Colonic mucosa (tissue), 4 donors: ENCODE measurements around the gene DIAPH3. TPM values are rescaled to one million over a fixed set of nuclear protein-coding genes. Genes with fewer than 3 reads are reported as not detected.
A peak's percentile ranks its signal among the peaks of the same experiment; 100 is the strongest.

Experiments used
- DNase-seq: peaks from one replicate; pipeline ENCODE4 v3.0.0-alpha.2; 2020
- H3K27ac ChIP-seq: fragments of 200-600 bp; one replicate; pipeline ENCODE4 v1.8.0; 2021
- H3K27me3 ChIP-seq: fragments of 200-600 bp; one replicate; pipeline ENCODE4 v1.8.0; 2021
- H3K36me3 ChIP-seq: fragments of 200-600 bp; one replicate; pipeline ENCODE4 v1.8.0; 2021
- H3K4me1 ChIP-seq: fragments of 200-600 bp; one replicate; pipeline ENCODE4 v1.8.0; 2021; ENCODE audit warnings: mild to moderate bottlenecking
- H3K4me3 ChIP-seq: fragments of 200-600 bp; one replicate; pipeline ENCODE4 v1.8.0; 2021
- H3K9ac ChIP-seq, 2 donors: one replicate each; pipeline ENCODE4 v1.7.0; 2013; ENCODE audit warnings: control low read depth in 2 of 2, low read depth in 2 of 2, low read length in 2 of 2
- H3K9me3 ChIP-seq: fragments of 200-600 bp; one replicate; pipeline ENCODE4 v1.8.0; 2021
- intact Hi-C: fragments of 100-400 bp; cut with DNase I; formaldehyde crosslinking; loops from one replicate; pipeline ENCODE4 v1.14.1; 2022
- total RNA-seq, 2 donors: library from RNA; stranded (reverse); fragmentation: NEBNext Ultra II Directional in 1 of 2; extraction: Animal tissue kit (Norgen Biotek cat#: 25700) in 1 of 2; gene quantifications; one replicate each; pipeline ENCODE4 v1.2.1, GENCODE V29; 2021
- TF ChIP-seq, protein P1 (sequence below): fragments of 200-600 bp; IDR thresholded peaks from one replicate; pipeline ENCODE4 v1.8.0; 2022; ENCODE audit warnings: antibody characterized with exemption, mild to moderate bottlenecking
- donor health status: healthy.
- donor health status: DM: no; HTN: no; CAD: no.
- donor health status: DM: no; HTN: no; CAD: no.

The DIAPH3 gene
- total RNA-seq, 2 donors from 2014 or later, result 5.1 to 14.5 TPM

DNA sequence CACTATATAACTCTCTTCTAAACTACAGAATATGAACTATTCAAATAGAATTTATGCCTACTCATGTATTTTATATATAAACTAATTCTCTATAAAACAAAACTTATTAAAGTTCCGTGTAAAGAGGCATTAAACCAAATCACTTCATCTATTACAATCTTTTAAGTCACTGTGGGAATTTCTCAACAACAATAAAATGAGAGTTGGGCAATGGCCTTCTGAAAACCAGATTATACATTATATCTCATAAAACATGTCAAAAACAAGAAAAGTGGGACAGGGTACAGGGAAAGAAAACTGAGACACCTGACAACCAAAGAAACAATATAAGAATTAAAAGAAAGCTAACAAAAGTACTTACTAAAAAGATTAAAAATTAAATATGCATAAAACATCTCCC is 145.2 kb downstream of the DIAPH3 start:
- intact Hi-C loops, result no loop called here
- no peak overlapping the region for H3K4me3 ChIP-seq
- no peaks in the 10 kb centered on the region for H3K27me3 ChIP-seq
- H3K36me3 ChIP-seq, result no peaks in the 10 kb centered on the region
- H3K9me3 ChIP-seq, result no peaks in the 10 kb centered on the region
- DNase-seq, result no peak
- TF ChIP-seq, protein P1, sequence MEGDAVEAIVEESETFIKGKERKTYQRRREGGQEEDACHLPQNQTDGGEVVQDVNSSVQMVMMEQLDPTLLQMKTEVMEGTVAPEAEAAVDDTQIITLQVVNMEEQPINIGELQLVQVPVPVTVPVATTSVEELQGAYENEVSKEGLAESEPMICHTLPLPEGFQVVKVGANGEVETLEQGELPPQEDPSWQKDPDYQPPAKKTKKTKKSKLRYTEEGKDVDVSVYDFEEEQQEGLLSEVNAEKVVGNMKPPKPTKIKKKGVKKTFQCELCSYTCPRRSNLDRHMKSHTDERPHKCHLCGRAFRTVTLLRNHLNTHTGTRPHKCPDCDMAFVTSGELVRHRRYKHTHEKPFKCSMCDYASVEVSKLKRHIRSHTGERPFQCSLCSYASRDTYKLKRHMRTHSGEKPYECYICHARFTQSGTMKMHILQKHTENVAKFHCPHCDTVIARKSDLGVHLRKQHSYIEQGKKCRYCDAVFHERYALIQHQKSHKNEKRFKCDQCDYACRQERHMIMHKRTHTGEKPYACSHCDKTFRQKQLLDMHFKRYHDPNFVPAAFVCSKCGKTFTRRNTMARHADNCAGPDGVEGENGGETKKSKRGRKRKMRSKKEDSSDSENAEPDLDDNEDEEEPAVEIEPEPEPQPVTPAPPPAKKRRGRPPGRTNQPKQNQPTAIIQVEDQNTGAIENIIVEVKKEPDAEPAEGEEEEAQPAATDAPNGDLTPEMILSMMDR, result no peak
- H3K9ac ChIP-seq, result no peak overlapping the region
- H3K27ac ChIP-seq, result no peak overlapping the region
- no peaks in the 10 kb centered on the region for H3K4me1 ChIP-seq

DNA sequence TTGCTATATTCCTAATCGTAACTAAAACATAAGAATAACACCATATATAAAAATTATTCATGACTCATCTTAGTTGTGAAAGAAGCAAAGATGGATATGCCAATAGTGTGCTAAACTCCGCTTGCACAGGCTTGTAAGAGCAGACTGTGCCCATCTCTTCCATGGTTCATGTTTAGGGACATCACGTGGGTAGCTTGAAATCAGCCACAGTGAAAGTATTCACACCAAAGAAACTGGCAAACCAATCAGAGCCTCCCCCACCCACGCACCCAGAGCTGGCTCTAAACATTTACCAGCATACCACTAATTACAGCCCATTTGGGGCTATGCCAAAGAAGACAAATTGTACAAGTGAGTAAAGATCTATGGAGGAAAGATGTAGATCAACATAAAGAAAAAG is 147.5 kb downstream of the DIAPH3 start:
- TF ChIP-seq, protein P1, result no peak
- H3K27me3 ChIP-seq, result no peaks in the 10 kb centered on the region
- H3K27ac ChIP-seq, result no peak overlapping the region
- no peak overlapping the region for H3K9ac ChIP-seq
- no peaks in the 10 kb centered on the region for H3K9me3 ChIP-seq
- no peaks in the 10 kb centered on the region for H3K36me3 ChIP-seq
- no peak overlapping the region for H3K4me3 ChIP-seq
- peaks cover 7% of the 10 kb centered on the region for H3K4me1 ChIP-seq
- intact Hi-C loops, result no loop called here
- DNase-seq, result no peak

DNA sequence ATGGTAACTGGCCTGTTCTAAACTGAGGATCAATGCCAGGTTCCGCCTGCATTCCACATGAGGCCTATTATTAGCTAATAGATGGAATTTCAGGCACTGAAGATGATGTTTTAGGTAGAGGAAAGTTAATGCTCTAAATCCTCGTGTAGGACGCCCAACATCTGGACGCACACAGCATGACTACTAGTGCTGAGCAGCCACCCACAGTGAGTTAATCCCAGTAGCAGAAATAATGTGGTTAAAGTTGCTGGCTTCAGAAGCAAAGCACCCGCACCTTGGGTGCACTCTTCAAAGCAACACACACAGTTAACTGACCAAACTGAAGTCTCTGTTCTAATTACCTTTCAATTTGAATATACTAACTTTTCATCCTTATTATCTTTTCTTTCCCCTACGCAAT is 150.6 kb downstream of the DIAPH3 start:
- no peak overlapping the region for H3K27ac ChIP-seq

DNA sequence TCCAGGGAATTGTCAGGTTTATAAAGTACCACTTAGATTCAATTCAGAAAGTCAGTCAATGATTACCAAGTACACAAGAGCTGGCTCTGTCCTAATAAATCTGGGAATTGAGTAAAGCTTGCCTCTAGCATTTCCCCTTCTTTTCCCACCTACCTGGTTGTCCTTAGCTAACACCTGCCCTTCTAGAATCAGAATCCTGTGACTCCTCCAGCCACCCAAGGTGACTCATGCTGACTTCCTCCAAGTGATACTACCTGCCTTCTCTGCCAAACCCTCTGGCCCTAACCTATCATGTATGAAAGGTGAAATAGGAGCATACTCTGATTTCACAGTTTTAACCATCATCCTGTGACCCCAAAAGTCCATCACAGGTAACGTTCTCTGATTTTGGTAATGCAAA is 151.2 kb downstream of the DIAPH3 start:
- Histone ChIP-seq H3K9ac (no peak overlapping the region), H3K36me3 (no peaks in the 10 kb centered on the region), H3K4me1 (peaks cover 7% of the 10 kb centered on the region), H3K4me3 (no peak overlapping the region), H3K9me3 (no peaks in the 10 kb centered on the region), H3K27me3 (no peaks in the 10 kb centered on the region), H3K27ac (peak overlapping the region; percentile 65)
- intact Hi-C loops, result no loop called here
- TF ChIP-seq, protein P1, result no peak
- peak; percentile 56 for DNase-seq

More for the DNA sequence above, 150.6 kb downstream of the DIAPH3 start:
- no peak for DNase-seq
- Histone ChIP-seq H3K4me1 (peaks cover 7% of the 10 kb centered on the region), H3K36me3 (no peaks in the 10 kb centered on the region), H3K27me3 (no peaks in the 10 kb centered on the region), H3K4me3 (no peak overlapping the region), H3K9ac (no peak overlapping the region), H3K9me3 (no peaks in the 10 kb centered on the region)
- TF ChIP-seq, protein P1, result no peak
- intact Hi-C loops, result no loop called here

DNA sequence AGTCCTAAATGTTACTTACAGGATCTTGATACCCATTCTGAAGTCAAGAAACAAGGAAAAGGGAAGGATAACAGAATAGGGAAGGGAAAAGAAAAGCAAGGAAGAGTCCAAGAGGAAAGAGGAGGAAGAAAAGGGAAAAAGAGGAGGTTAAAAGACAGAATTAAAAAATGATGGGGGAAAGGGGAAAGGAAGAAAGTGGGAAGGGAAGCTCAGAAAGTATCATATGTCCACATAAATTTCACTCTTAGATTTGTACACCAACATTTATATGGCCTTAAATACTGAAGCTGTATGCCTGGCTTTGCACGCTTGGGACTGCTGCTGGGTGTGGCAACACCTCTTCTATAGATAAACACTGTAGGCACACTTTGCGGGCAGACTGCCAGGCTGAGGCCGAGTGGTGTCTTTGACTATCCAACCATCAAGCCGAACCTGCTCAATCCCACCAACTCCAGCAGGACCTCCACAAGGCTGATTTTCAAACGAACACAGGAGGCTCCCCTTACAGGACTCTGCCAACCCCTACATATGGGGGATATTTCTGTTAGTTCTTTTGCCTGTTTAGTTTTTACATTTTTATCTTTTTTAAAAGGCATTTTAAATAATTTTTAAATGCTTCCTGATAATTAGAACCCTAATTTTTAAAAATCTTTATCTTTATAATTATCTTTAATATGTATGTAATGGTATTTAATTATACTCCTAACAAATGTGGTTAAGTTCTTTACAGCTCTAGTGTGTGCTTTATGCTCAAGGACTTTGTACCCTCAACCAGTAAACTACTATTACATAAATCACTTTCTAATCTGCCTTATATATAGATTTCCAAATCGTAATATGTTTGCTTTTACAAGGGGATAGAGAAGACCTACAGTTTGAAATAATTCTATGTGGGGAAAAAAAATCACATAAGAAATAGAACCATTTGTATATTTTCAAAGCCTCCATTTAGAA is 154.2 kb downstream of the DIAPH3 start:
- no peaks in the 10 kb centered on the region for H3K36me3 ChIP-seq
- H3K27me3 ChIP-seq, result no peaks in the 10 kb centered on the region
- intact Hi-C loops, result no loop called here
- peaks cover 7% of the 10 kb centered on the region for H3K4me1 ChIP-seq
- H3K9me3 ChIP-seq, result no peaks in the 10 kb centered on the region
- peak; percentile 97 for DNase-seq
- TF ChIP-seq, protein P1, result no peak
- no peak overlapping the region for H3K4me3 ChIP-seq
- H3K27ac ChIP-seq, result peak overlapping the region; percentile 25
- H3K9ac ChIP-seq, result no peak overlapping the region
